HG03103 (cell line): ENCODE results near the gene LYPD3.

Experiments
- ATAC-seq: cut with Tn5 transposase; IDR thresholded peaks from one replicate; pipeline ENCODE4 v1.9.1; 2021; ENCODE audit warnings: low read depth; ENCODE audit not compliant: unreplicated experiment

Gene LYPD3

DNA sequence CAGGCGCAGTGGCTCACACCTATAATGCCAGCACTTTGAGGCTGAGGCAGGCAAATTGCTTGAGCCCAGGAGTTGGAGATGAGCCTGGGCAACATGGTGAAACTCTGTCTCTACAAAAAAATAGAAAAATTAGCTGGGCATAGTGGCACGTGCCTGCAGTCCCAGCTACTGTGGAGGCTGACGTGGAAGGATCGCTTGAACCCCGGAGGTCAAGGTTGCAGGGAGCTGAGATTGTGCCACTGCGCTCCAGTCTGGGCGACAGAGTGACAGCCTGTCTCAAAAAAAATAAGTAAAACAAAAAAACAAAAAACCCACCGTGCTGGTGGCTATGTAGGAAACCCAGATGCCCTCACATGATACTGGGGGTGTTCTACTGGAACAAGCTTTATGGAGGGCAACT, 22.8 kb upstream of the LYPD3 start:
- ATAC-seq: no peak

DNA sequence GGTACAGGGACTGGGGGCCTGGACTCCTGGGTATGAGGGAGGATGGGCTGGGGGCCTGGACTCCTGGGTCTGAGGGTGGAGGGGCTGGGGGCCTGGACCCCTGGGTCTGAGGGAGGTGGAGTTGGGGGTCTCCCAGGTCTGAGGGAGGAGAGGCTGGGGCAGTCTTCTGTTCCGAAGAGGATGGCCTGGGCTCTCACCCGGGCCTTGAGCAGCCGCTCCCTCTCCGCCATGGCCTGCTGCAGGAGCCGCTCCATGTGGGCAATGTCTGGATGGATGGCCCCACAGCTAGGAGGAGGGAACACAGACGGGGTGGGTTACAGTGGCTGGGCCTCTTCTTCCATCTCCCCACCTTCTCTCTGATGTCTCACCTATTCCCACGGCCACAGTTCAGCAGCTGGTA, 21.0 kb upstream of the LYPD3 start:
- no peak for ATAC-seq

DNA sequence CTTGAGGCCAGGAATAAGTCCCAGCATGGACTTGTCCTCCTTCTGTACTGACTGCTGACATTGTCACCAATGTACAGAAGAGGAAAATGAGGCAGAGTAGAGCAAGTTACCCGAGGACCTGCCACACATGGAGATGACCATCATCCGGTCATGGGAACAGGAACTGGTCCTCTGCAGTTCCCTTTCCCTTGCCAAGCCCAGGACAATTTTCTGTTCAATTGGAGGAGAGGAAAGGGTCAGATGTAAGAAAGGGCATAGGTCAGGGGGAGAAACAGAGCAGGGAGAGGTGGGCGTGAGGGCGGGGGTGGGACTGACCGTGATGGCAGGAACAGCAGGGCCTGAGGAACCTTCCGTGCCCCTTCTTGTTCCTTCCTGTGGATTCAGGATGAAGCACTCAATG, 20.5 kb upstream of the LYPD3 start:
- ATAC-seq: no peak

DNA sequence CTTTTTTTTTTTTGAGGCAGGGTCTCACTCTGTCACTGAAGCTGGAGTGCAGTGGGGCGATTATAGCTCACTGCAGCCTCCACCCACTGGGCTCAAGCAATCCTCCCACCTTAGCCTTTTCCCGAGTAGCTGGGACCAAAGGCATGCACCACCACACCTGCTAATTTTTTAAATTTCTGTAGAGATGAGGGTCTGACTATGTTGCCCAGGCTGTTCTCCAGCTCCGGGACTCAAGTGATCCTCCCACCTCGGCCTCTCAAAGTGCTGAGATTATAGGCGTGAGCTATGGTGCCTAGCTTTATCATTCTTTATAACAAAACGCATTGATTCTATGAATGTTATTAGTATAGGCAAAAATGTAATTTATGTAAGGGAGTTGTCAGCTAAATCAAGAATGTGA, 17.9 kb upstream of the LYPD3 start:
- no peak for ATAC-seq

DNA sequence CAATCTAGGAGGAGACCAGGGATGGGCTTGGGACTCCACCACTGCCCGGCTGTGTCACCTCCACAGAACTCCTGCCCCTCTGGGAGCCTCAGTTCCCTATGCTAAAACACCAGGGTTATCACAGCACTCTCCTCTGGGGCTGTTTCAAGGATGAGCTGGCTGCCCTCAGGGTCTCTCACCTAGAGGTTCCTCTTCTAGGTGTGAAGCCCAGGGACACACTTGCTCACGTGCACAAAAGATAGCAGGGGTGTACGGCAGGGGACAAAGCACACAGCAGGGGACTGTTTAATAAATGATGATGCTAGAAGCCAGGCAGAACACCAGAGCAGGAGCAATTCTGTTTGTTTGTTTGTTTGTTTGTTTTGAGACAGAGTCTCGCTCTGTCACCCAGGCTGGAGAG, 16.8 kb upstream of the LYPD3 start:
- ATAC-seq: no peak

DNA sequence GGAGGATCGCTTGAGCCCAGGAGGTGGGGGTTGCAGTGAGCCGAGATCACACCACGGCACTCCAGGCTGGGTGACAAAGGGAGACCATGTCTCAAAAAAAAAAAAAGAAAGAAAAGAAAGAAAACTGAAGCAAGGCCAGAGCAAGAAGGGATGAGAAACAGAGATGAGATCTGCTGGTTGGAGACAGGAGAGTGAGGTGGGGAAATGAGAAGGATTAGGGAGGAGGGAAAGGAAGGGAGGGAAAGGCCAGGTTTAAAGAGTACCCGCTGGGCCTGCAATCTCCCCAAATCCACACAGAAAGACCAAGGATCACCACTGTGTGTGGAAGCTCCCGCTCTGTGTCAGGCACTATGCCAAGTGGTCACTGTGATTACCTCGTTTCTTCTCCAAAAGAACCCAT, 16.3 kb upstream of the LYPD3 start:
- ATAC-seq: no peak

DNA sequence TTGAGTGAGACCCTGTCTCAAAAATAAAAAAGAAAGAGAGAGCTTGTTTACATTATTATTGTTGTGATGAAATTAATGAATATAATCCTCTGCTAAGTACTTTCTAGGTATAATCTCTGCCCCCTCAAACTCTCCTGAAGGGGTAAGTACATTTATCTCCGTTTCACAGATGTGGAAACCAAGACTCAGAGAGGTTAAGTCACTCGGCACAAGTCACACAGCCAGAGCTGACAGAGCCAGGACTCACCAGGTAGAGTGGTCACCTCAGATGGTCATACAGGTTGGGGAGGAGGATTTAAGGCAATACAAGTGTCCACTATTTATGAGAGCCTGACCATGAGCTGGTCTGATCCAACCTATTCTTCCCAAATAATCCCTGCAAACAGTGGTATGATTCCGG, 15.2 kb upstream of the LYPD3 start:
- no peak for ATAC-seq

DNA sequence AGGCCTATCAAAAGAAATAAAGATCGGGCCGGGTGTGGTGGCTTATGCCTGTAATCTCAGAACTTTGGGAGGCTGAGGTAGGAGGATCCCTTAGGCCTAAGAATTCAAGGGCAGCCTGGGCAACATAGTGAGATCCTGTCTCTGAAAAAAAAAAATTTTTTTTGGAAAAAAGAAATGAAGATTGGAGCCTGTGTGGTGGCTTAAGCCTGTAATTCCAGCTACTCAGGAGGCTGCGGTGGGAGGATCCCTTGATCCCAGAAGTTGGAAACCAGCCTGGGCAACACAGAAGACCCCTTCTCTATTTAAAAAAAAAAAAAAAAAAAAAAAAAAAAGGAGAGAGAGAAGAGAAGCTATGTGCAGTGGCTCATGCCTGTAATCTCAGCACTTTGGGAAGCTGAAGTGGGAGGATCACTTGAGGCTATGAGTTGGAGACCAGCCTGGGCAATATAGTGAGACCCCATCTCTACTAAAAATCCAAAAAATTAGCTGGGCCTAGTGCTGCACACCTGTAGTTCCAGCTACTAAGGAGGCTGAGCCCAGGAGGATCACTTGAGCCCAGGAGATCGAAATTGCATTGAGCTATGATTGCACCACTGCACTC, 14.7 kb upstream of the LYPD3 start:
- no peak for ATAC-seq

DNA sequence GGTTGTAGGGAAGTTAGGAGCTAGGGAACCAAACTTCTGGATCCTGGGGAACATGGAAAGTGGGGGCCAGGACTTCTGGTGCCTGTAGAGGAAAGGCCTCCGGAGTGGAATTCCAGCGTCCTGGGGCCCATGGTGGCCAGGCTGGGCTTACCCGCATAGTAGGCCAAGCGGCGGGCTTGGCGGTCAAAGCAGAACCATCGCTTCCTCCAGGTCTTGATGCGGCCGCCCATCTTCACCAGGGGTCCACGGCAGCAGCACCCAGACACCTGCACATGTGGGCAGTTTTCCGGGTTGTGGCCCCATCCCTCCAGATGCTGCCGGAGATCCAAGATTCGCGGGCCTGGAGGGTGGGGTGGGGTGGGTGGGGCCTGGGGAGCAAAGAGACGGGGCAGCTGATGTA, 13.8 kb upstream of the LYPD3 start:
- no peak for ATAC-seq

DNA sequence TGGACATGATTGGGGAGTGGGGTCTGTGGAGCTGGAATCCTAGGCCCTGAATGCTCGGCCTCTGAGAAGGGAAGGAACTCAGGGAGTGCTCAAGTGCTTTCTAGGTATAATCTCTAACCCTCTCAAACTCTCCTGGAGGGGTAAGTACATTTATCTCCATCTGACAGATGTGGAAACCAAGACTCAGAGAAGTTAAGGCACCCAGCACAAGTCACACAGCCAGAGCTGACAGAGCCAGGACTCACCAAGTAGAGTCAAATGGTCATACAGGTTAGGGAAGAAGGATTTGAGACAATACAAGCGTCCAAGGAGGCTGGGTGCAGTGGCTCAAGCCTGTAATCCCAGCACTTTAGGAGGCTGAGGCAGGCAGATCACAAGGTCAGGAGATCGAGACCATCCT, 12.9 kb upstream of the LYPD3 start:
- ATAC-seq: no peak

DNA sequence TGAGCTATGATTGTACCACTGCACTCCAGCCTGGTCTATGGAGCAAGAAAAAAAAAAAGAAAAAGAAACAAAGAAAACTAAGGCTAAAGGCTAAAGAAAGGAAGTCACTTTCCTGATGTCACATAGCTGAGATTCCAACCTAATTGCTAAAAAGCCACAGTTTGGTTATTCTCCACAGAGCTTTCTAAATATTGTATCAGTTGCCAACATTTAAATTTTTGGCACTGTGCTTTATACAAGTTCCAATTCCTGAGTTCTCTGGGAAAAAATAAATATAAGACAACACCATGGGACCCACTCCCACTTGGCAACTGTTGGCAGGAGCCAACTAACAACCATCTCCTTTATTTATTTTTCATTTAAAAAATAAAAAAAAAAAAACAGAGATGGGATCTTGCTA, 11.2 kb upstream of the LYPD3 start:
- no peak for ATAC-seq

DNA sequence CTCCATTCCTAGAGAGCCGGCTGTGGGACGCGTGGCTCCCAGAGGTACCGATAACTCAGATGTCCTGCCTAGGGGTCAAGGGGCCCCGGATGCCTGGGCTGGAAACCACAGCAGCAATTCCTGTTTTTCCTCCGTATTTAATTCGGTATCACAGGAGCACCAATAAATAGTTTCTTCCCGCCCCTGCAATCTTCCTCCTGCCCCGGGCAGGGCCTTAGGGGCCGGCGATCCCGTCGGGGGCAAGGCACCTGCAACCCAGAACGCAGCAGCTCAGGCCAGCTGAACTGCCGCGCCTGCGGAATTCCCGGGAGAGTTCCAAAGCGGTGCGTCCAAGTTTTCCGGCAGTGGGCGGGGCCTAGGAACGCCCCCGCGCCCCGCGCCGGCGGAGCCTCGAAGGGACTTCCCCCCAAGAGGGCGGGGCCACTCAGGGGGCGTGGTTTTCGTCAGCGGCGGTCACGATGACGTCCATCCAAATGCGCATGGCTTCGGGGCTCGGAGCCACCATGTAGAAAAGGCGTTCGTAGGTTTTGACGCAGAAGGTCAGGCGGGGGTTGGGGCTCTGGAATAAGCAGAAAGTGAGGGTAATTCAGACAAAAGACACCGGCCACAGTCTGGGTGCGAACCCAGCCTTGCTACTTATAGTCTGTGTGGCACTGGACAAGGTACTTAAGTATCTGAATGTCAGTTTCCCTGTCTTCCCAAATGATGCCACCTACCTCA, 9.7 kb upstream of the LYPD3 start:
- no peak for ATAC-seq

DNA sequence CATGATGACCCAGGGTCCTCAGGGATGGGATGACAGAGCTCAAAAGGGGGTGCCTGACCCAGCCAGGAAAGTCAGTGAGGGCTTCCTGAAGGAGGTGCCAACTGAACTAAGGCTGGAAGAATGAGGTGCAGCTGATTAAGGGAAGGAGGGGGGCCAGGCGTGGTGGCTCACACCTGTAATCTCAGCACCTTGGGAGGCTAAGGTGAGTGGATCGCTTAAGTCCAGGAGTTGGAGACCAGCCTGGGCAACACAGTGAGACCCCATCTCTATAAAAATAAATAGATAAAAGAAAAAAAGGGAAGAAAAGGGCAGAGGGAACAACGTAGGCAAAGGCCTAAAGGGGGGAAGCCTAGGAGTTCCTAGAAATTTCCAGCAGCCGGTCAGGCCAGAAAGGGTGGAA, 9.1 kb upstream of the LYPD3 start:
- no peak for ATAC-seq

DNA sequence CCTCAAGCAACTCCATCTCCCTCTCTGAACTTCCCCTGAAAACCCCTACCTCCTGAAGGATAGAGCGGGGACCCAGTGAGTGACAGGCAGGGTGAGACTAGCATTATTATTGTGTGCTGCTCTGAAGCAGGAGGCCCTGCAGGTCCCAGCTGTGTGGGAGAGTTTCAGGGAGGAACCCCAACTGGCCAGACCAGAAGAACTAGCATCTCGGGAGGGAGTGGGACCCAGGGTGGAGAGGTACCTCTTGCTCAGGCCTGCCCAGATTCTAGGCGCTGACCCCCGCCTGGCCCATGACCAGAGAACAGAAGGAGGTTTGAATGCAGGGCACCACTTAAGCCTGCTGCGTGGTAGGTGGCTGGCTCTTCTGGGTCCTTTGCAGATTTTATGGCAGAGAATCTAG, 5.7 kb upstream of the LYPD3 start:
- no peak for ATAC-seq

DNA sequence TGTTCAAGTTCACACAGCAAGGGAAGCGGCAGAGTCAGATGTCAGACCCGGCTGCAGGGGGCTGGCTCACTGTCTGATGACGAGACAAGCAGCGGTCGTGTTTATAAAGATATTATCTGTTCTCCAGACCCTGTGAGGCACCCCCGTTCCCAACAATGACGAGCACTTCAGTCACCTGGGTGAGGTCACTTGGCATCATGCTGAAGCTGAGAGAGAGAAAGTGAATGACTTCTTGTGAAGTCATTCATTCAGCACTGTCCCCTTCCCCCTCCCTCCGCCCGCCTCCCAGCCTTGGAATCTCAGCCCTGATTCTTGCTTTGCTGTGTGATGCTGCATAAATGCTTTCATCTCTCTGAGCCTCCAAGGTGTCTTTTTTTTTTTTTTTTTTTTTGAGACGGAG, 4.9 kb upstream of the LYPD3 start:
- ATAC-seq: no peak

DNA sequence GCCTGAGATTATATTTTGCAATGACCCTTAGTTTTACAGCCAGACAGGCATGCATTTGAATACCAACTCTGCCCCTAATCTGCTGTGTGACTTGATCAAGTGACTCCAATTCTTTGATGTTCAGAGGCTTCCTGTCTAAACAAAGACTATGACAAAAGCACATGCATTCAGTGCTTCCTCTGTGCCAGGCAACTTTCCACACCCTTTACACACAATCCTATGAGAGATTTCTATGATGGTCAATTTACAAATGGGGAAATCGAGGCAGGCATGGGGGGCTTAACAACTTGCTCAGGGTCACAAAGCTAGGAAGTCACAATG, 3.7 kb upstream of the LYPD3 start:
- no peak for ATAC-seq

DNA sequence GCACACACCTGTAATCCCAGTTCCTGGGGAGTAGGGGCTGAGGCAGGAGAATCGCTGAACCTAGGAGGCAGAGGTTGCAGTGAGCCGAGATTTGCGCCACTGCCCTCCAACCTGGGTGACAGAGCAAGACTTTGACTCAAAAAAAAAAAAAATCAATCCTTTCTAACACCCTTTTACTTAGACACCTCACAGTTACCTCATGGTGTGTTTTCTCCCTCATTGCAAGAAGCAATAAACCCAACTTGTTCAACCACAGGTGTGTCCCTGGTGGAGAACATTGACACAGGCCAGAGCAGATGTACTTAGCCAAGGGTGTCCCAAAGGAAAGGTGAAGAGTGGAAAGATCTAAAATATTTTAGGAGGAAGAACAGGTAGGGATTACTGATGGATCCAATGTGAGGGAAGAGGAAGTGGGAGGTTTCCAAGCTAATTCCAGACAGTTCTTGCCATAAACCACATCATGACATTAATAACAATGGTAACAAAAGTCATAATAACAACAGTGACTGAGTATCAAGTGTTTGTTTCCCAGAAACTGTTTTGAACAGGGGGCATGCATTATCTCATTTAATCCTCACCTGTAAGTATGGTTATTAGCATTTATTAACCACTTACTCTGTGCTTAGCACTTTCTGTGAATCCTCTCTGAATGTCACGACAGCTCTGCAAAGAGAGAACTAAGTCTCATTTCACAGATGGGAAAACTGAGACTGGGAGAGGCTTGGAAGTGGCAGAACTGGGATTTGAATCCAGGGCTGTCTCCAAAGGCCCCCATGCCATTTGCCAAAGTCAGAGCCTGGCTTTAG, 3.1 kb upstream of the LYPD3 start:
- ATAC-seq: no peak

DNA sequence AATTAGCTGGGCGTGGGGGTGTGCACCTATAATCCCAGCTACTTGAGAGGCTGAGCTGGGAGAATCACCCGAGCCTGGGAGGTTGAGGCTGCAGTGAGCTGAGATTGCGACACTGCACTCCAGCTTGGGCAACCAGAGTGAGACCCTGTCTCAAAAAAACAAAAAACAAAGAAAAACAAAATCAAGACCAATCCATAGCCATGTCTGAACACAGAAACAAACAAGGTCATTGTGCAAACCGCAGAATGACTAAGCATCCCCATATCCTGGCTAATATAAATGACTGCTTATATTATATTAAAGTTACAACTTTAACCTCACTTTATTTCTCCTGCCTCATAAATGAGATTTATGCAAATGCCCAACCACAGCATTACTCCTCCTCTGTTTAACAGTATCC, 2.3 kb upstream of the LYPD3 start:
- ATAC-seq: no peak

DNA sequence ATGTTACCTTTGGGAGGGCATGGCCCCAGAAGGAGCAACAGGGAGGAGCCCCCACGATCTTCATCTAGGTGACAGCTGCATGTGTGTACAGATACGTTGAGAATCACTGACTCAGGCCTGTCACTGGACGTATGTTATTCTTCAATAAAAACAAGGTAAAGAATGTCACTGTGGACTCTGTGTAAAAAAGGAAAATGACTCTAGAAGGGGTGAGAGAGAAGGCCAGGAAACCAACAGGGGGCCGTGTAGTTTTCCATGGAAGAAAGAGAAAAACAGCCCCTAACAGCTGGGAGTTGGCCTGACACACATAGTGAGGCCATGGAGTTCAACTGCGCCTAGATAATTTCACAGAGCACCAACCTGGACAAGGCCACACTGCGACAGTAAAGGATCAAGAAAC, 1.9 kb upstream of the LYPD3 start:
- ATAC-seq: no peak

DNA sequence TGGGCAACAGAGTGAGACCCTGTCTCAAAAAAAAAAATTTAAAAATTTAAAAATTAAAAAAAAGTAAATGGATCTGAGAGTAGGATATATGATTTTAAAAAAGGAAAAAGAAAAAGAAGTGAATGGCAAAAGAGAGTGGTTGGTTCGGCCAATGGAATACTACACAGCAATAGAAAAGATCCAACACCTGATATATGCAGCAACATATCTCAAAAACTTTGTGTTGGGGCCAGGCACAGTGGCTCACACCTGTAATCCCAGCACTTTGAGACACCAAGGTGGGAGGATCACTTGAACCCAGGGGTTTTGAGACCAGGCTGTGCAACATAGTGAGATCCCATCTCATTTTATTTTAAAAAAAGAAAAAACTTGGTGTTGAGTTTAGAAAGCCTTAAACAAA, 1.4 kb upstream of the LYPD3 start:
- ATAC-seq: no peak

DNA sequence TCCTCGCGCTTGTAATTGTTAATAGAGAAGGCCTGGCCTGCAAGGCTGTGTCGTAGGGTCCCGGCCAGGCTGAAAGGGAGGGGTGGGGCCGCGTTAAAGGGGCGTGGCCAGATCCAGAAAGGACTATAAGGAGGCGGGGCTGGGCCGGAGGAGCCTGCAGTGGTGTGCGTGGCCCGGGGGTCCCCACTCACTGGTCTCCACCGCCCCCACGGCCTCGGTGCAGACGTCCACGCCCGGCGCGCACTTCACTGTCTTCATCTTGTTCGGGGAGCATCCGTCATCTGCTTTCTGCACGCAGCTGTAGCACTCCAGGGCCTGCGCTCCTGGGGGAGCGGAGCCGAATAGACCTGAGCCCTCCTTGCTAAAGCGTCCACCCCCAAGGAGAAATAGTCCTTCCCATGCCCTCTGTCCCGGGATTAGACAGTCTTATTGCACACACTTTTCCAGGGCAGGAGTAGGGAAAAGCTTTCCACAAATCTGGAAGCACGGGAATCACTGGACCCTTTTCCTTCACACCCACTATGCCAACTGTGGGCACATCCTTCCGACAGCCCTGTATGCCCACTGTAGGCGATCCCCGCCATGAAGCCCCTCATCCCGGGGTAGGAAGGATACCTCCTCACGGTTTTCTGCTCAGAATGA, 1.2 kb downstream of the LYPD3 start:
- peak; percentile 36 for ATAC-seq
